Hematopoietic multipotent progenitor cell treated with erythropoietin and hydrocortisone succinate and interleukin-3 and kit ligand, for 4 days (in vitro differentiated cells): ENCODE results near the gene NMNAT2.
A peak's percentile ranks its signal among the peaks of the same experiment; 100 is the strongest.

Experiments
- DNase-seq: peaks from one replicate; pipeline ENCODE4 v3.0.0-alpha.2; 2015

Gene NMNAT2

DNA sequence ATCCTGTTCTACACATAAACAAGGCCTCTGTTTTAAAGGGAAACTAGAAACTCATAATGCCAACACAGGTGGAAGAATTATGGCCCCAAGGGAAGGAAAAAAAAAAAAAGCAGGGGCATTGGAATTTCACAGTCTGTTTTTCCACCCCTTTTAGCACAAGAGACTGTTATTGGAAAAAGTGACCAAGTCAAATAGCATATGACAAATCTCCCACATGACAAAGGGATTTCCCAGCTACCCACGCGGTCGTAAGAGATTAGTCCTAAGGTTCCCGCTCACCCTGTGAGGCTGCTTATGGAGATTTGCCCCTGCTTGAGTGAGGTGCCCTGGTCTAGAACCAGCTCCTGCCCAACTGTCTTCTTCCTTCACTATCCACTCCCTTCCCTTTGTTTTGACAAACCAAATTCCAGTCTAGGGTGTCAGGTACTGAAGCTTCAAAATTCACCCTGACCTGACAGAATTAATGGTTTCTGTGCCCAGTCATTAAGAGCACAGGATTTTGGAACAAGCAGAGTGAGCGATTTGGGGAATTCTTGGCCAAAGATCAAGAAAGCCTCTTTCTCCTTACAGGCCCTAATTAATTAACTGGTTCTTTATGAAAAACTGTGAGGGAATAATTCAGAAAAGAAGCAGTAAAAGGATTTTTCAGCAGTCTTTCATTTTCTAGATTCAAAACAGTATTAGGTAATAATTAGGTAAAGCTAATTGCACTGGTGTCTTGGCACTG, 107.3 kb downstream of the NMNAT2 start:
- DNase-seq: no peak

DNA sequence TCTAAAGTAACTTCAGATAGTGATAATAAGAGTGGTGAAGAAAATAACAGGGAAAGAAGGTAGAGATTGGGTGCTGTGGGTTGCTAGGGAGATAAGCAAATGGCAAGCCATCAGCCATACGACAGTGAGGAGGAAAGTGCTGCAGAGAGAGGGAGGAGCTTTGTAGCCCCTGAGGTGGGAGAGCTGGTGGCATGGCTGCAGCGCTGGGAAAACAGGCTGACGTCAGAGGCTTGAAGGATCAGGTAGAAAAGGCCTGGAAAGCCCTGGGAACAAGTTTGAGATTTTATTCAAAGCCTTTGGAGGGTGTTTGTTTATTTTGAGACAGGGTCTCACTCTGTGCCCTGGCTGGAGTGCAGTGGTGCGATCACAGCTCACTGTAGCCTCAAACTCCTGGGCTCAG, 109.5 kb downstream of the NMNAT2 start:
- no peak for DNase-seq

- DNase-seq: peak; percentile 21
Observed at GRCh38 chr1:183306317-183307042, 111.7 kb downstream of the NMNAT2 start.

GRCh38 chr1:183304440-183305107, 113.6 kb downstream of the NMNAT2 start:
- no peak for DNase-seq

- no peak for DNase-seq
Observed at GRCh38 chr1:183303901-183304300, 114.3 kb downstream of the NMNAT2 start.

DNA sequence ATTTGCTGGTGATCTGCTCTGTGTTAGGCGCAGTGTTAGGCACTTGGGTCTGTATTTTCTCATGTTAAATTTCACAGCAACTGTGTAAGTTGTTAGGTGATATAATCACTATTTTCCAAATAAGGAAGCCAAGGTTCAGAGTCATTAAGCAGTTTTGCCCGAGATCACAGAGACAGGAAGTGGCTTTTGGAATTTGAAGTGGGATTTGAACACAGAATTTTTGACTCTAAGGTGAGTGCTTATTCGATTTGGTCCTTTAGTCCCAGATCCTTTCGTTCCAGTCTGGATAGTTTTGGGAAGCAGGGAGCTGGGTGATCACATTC, 114.9 kb downstream of the NMNAT2 start:
- DNase-seq: no peak

GRCh38 chr1:183302452-183303322, 115.5 kb downstream of the NMNAT2 start:
- DNase-seq: no peak

GRCh38 chr1:183301239-183301638, 116.9 kb downstream of the NMNAT2 start:
- no peak for DNase-seq

GRCh38 chr1:183300828-183301227, 117.4 kb downstream of the NMNAT2 start:
- DNase-seq: no peak

DNA sequence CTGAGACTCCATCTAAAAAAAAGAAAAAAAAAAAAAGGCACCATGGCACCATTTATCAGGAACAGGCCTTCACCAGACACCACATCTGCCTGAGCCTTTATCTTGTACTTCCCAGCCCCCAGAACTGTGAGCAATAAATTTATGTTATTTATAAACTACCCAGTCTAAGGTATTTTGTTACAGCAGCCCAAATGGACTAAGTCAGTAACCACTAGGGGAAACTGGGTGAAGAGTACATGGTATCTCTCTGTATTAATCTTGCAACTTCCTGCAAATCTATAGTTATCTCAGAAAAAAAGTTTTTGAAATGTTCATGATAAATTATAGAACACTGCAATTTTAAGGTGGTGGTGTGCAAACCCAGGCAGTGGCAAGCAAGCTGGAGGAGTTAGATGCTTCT, 117.8 kb downstream of the NMNAT2 start:
- DNase-seq: peak; percentile 11

DNA sequence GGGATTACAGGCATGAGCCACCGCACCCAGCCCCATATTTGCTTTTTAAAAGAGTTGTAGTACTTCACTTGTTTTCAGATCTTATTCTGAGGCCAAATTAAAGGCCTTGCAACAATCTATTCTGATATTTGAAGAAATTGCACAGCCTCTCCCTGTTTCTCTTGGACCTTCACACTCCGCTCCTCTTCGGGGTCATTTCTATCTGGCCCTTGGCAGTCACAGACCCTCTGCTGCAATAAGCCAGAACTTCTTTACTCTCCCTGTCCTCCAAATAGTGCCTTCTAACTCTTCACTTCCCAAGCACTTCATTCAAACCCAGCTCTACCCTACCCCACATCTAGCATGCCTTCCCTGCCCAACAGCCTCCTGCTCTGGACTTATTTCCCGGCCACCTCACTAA, 121.4 kb downstream of the NMNAT2 start:
- no peak for DNase-seq

DNA sequence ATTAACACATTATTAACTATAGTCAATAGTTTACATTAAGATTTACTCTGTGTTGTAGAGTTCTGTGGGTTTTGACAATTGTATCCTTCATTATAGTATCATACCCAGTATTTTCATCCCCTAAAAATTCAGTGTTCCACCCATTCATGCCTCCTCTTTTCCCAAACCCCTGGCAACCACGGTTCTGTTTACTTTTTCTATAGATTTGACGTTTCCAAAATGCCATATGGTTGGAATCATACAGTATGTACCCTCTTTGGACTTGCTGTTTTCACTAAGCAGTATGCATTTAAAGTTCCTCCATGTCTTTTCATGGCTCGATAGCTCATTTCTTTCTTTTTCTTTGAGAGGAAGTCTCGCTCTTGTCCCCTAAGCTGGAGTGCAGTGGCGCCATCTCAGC, 122.7 kb downstream of the NMNAT2 start:
- DNase-seq: no peak

GRCh38 chr1:183293876-183294275, 124.3 kb downstream of the NMNAT2 start:
- no peak for DNase-seq

- DNase-seq: no peak
Observed at GRCh38 chr1:183293241-183293640, 124.9 kb downstream of the NMNAT2 start.

GRCh38 chr1:183291802-183292514, 126.2 kb downstream of the NMNAT2 start:
- DNase-seq: no peak

DNA sequence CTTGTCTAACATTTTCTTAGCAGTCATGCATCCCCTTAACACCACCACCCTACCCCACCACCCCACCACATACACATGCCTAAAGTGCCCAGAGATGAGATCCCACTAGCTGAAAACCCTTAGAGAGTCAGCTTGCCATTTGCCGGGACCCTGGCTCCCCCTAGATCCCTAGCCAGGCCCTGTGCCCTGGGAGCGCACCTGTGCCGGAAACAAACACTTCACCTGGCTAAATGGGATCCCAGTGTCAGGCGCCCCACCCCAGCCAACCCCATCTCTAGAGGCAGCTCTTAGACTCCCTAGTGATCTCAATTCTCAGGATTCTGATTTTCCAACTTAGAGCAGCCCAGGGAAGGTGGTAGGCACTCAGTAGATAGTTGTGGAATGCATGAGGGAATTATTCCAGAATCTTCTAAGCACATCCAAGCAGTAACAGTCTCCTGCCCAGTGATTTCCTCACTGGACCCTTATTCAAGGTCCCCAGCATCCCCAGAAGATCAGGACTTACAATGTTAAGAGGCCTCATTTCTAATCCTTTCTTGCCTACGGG, 126.9 kb downstream of the NMNAT2 start:
- no peak for DNase-seq

DNA sequence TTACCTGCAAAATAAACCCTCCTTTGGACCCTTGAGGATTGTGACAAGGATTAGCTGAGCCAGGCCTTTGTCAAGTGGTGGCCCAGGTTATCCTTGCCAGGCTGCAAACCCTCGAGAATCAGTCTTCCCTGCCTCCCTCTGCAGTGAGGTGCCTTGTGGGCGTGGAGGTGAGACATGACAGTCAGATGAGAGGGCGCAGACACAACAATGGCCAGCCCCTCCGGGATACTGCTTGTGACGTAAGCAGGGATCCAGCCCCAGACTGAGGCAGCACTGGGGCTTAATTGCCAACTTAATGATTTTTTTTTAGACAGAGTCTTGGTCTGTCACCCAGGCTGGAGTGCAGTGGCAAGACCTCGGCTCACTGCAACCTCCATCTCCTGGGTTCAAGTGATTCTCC, 127.6 kb downstream of the NMNAT2 start:
- DNase-seq: no peak

DNA sequence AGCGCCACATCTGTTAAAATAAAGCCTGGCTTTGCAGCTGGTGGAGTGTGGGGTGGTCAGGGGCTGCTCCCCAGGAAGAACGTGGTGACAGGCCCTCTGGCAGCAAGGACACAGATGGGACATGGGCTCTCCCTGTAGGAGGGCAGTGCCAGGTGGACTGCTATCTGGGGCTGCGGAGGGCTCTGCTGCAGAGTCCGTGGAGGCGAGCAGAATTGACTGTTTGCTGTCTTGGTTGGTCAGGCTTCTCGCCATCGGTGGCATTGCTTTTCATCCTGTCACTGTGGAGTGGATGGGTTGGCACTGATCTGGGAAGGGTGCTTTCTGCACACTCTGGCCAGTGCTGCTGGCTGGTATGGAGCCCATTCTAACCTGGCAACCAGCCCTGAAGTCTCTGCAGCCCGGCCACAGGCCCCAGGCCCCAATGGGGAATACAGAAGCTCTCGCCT, 129.1 kb downstream of the NMNAT2 start:
- DNase-seq: no peak

DNA sequence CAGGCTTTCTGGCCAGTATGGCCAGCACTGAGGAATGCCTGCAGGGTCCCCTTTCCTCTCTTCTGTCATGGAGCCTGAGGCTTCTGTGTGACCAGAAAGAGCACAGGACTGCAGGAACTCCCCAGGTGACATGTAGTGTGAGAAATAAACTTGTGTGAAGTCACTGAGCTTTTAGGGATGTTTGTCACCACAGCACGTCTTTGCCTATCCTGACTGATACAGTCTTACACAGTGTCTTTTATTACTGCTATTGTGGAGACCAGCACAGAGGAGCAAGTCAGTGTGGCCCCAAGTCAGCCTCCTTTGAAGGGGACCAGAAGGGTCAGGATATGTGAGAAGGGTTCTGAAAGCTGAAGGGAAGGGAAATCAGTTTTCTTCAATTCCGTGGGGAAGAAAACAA, 129.6 kb downstream of the NMNAT2 start:
- no peak for DNase-seq

GRCh38 chr1:183287191-183287675, 130.9 kb downstream of the NMNAT2 start:
- DNase-seq: no peak

DNA sequence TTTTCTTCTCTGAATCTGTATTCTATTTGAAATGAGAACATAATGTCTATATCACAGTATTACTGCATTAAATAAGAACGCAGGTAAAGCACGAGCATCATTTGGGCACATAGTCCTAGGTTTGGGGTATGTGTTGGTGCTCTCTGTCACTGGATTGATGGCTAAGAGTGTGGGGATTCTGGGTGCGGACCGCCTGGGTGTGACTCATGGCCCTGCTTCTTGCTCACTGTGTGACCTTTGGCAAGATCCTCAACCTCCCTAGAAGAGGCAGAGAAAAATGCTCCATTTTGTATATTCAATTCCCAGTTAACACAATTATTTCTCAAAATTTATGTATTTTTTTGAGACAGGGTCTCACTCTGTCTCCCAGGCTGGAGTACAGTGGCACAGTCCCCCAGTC, 132.4 kb downstream of the NMNAT2 start:
- DNase-seq: no peak

GRCh38 chr1:183285256-183285655, 132.9 kb downstream of the NMNAT2 start:
- no peak for DNase-seq
